ENCODE data around the gene PAQR5.
"Not testable (repeated sequence)": the region's sequence is repeated elsewhere in the genome, so short reads cannot be mapped to it uniquely, and the experiment has no call there.

The PAQR5 gene

DNA sequence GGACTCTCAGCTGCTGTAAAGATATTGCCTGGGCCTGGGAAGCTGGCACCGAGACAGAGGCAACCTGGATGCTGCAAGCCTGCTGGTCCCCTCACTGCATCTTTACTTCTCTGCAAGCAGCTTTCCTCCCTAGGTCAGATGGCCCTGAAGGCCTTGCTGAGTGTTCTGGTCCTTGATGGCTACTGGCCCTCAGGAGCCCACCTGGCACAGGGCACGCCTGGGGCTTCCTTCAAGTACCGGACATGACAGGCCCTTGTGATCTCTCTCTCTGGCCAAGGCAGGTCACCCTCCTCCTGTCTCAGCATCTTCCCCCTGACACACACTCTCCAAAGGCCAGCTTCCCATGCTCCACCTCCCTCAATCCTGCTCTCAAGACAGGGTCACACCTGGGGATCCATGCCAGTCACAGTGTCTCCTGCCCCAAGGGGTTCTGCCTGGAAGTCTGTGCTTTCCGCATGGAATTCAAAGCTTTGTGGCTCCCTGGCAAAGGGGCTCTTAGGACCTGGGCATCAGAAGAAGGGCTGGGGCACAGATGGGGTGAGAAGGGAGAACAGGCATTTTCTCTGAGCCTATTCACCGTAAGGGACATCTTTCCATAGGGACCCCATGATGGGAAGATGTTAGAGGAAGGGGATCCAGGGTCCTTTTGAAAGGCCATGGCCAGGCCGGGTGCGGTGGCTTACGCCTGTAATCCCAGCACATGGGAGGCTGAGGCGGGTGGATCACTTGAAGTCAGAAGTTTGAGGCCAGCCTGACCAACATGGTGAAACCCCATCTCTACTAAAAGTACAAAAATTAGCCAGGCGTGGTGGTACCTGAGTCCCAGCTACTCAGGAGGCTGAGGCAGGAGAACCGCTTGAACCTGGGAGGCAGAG is 4.7 kb upstream of the PAQR5 start:
- no peak for DNase-seq (ENCODE audit: low spot score)

DNA sequence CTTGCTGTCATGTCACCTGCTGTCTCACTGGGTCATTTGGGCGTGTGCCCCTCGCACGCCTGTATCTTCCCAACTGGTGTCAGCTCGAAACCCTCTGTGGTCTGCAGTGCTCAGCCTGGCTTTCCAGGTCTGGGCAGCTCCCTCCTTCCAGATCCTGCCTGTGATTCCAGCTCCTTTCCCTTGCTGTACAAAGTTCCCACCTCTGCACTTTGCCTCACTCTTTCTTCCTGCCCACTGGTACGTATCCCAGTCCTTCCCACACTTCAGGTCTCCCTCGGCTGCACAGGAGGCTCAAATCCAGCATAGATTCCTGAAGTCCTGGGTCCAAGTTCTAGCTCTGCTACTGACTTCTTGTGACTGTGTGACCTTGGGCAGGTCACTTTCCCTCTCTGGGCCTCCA is 2.1 kb upstream of the PAQR5 start:
- DNase-seq (ENCODE audit: low spot score), result no peak

DNA sequence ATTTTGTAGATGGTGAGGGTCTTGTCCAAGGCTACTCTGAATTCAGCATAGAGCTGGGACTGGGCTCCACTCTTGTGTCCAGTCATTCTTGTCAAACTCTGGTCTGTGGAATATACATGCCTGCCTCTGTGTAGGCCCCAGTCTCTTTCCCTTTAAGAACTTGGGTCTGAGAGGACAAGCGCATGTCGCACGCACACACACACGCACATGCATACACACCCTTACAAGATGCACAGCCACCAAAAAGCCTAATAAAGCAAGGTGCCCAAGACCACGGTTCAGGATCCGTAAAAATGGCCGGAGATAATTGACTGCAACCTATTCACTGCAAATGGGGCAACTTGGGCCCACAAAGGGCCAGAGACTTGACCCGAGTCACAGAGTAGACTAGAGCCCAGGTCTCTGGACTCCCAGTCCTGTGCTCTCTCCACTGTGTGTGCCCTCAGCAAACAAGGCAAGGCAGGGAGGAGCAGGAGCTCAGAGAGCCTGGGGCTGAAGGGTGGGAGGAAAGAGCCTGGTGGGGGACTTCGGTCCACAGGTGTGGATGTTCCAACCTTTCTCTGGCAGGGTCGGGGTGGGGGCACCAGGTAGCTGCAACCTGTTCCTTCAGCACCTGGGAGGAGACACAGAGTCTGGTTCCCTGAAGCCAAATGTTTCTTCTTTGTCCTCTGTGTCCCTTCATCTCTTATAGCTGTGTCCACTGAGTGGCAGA is 914 bp upstream of the PAQR5 start:
- DNase-seq (ENCODE audit: low spot score), result no peak

GRCh38 chr15:69298354-69298696 is 387 bp upstream of the PAQR5 start:
- DNase-seq (ENCODE audit: low spot score), result no peak

- DNase-seq (ENCODE audit: low spot score), result no peak
Measured at GRCh38 chr15:69299451-69299886, 757 bp downstream of the PAQR5 start.

GRCh38 chr15:69299943-69300588 is 1.4 kb downstream of the PAQR5 start:
- no peak for DNase-seq (ENCODE audit: low spot score)

- not testable (repeated sequence) for DNase-seq (ENCODE audit: low spot score)
Measured at GRCh38 chr15:69301101-69301500, 2.4 kb downstream of the PAQR5 start.

- not testable (repeated sequence) for DNase-seq (ENCODE audit: low spot score)
Measured at GRCh38 chr15:69302087-69302486, 3.4 kb downstream of the PAQR5 start.

- DNase-seq (ENCODE audit: low spot score), result no peak
Measured at GRCh38 chr15:69302929-69303328, 4.2 kb downstream of the PAQR5 start.

GRCh38 chr15:69303337-69304181 is 4.8 kb downstream of the PAQR5 start:
- DNase-seq (ENCODE audit: low spot score), result no peak

- DNase-seq (ENCODE audit: low spot score), result no peak
Measured at GRCh38 chr15:69304182-69304545, 5.5 kb downstream of the PAQR5 start.

DNA sequence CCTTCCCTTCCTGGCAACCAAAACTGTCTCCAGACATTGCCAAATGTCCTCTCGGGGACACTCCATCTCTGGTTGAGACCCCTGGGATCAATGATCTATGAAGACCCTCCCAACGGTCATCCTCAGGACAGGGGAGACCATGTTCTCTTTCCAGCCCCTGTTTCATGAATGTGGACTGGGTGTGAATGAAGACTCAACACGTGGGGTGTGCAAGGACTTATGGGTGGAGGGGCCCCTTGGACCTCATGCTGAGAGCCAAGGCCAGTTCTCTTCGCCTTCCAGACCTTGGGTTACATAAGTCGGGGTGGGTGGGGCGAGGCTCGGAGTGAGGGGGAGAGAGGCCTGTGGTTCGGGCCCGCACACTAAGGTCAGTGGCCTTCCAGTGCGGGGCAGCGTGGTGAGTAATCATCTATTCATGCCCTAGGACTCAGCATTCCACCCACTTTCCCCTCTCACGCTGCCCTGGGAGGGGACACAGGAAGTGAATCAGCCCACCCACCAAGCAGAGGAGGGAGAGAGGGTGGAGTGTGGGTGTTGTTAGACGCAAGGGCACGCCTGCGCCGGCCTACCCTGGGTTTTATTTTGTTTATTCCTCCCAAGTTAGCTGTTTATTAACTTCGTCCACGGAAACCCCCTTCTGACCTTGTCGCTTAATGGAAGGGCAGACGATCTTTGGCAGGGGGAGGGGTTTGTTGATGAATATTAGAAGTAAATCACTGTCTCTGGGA is 6.7 kb downstream of the PAQR5 start:
- DNase-seq (ENCODE audit: low spot score), result no peak

- no peak for DNase-seq (ENCODE audit: low spot score)
Measured at GRCh38 chr15:69305933-69306568, 7.3 kb downstream of the PAQR5 start.

GRCh38 chr15:69307939-69308338 is 9.2 kb downstream of the PAQR5 start:
- DNase-seq (ENCODE audit: low spot score), result no peak

DNA sequence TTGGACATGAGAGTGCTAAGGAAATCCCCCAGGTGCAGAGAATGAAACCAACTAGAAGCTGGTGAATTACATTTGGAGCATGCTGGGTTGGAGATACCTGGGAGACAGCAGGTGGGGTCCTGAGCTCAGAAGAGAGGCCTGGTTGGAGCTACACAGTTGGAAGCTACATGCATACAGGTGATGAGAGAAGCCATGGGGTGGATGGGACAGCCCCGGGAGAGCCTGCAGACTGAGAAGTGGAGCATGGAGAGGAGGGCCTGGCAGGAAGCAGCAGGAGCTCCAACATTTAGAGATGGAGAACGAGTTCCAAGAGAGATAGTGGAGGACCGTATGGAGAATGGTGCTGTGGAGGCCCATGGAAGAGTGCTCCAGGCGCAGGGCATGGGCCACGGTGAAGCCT is 10.2 kb downstream of the PAQR5 start:
- no peak for DNase-seq (ENCODE audit: low spot score)

GRCh38 chr15:69311319-69311721 is 12.6 kb downstream of the PAQR5 start:
- DNase-seq (ENCODE audit: low spot score), result no peak

- no peak for DNase-seq (ENCODE audit: low spot score)
Measured at GRCh38 chr15:69313432-69314000, 14.8 kb downstream of the PAQR5 start.

- DNase-seq (ENCODE audit: low spot score), result no peak
Measured at GRCh38 chr15:69314131-69314530, 15.4 kb downstream of the PAQR5 start.

DNA sequence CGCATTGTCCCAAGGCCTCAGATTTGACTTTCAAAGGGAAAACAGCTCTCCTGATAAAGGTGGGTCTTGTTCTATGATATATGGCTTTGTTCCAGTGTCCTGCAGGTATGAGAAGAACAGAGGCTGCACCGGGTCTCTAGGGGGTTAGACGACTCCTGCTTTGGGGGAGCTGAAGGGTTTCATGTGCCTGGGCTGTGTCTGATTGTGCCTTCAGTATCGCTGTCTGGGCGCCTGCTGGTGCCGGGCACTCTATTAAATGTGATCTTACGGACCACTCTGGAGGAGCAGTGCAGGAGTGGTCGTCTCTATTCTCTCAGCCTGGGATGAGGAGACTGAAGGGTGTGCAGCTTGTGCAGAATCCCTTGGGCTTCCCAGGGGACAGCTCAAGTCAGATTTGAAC is 16.0 kb downstream of the PAQR5 start:
- DNase-seq (ENCODE audit: low spot score), result no peak

GRCh38 chr15:69315402-69316110 is 16.8 kb downstream of the PAQR5 start:
- no peak for DNase-seq (ENCODE audit: low spot score)
